Fibroblast of lung (primary cell): ENCODE results near the gene COL24A1.

Experiments used
- EZH2 ChIP-seq: IDR thresholded peaks from 2 replicates; pipeline ENCODE4 v1.5.1; 2012; ENCODE audit warnings: low read length, control low read depth, mild to moderate bottlenecking; ENCODE audit errors: missing control alignments
- TF ChIP-seq, protein P1 (sequence below), 2 donors: IDR thresholded peaks in 1 of 2; conservative IDR thresholded peaks in 1 of 2; 1 replicate in 1 of 2; 2 replicates in 1 of 2; pipeline ENCODE4 v1.5.1; 2011 to 2012; ENCODE audit warnings: low read length in 2 of 2, control low read depth in 1 of 2, inconsistent platforms in 1 of 2, low read depth in 1 of 2, mild to moderate bottlenecking in 1 of 2

DNA sequence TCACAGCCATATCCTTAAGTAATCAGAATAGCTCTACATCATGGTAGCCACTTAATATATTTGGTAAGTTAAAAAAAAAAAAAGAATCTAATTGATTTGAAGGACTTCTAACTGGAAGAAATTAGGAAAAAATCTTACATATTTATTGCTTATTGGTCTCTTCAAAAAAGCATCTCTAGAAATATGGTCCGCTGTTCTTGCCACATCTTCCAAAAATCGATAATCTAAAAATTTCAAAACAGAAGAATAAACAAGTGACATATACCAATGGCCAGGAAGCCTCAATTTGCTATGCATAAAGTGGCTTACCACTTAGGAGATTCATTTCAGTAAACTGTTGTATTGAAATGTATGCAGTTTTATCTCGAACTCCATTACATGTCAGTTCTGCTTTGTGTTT is 450.6 kb downstream of the COL24A1 start:
- no peak for TF ChIP-seq EZH2
- TF ChIP-seq, protein P1, sequence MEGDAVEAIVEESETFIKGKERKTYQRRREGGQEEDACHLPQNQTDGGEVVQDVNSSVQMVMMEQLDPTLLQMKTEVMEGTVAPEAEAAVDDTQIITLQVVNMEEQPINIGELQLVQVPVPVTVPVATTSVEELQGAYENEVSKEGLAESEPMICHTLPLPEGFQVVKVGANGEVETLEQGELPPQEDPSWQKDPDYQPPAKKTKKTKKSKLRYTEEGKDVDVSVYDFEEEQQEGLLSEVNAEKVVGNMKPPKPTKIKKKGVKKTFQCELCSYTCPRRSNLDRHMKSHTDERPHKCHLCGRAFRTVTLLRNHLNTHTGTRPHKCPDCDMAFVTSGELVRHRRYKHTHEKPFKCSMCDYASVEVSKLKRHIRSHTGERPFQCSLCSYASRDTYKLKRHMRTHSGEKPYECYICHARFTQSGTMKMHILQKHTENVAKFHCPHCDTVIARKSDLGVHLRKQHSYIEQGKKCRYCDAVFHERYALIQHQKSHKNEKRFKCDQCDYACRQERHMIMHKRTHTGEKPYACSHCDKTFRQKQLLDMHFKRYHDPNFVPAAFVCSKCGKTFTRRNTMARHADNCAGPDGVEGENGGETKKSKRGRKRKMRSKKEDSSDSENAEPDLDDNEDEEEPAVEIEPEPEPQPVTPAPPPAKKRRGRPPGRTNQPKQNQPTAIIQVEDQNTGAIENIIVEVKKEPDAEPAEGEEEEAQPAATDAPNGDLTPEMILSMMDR (conservative IDR thresholded peaks at IDR 0.05 in 1 of 2, IDR thresholded peaks at IDR 0.05 in 1 of 2; ENCODE audit: low read depth in 1 of 2, low read length in 2 of 2) = no peak
